HL-60 (cell line): ENCODE results near the gene SLCO6A1.

Experiments used
- DNase-seq, 2 experiments: peaks; one replicate each; pipeline ENCODE4 v3.0.0-alpha.2; 2010 to 2020; ENCODE audit warnings: low read depth in 1 of 2, low spot score in 1 of 2
- H3K27ac ChIP-seq: fragments of 250-450 bp; sonication (Bioruptor Pico); replicated peaks from 2 replicates; pipeline ENCODE4 v1.5.1; 2020; ENCODE audit warnings: mild to moderate bottlenecking, moderate library complexity
- H3K27me3 ChIP-seq: fragments of 250-450 bp; sonication (Bioruptor Pico); 2 replicates; pipeline ENCODE4 v1.5.1; 2021; ENCODE audit warnings: mild to moderate bottlenecking, moderate library complexity; ENCODE audit not compliant: insufficient read depth, poor library complexity, severe bottlenecking
- H3K4me3 ChIP-seq: replicated peaks from 2 replicates; pipeline ENCODE4 v1.5.1; 2011; ENCODE audit warnings: mild to moderate bottlenecking, control low read depth, low read length; ENCODE audit not compliant: insufficient read depth
- CTCF ChIP-seq: IDR thresholded peaks from one replicate; pipeline ENCODE4 v1.5.1; 2011; ENCODE audit warnings: low read length, control low read depth, inconsistent platforms; ENCODE audit not compliant: insufficient read depth
- GABPA ChIP-seq: IDR thresholded peaks from 2 replicates; pipeline ENCODE4 v1.6.1; 2012; ENCODE audit warnings: low read depth
- POLR2AphosphoS5 ChIP-seq: IDR thresholded peaks from 2 replicates; pipeline ENCODE4 v1.6.1; 2012; ENCODE audit warnings: low read depth
- REST ChIP-seq: IDR thresholded peaks from 2 replicates; pipeline ENCODE4 v1.6.1; 2012; ENCODE audit warnings: low read depth; ENCODE audit not compliant: insufficient replicate concordance
- SPI1 ChIP-seq: IDR thresholded peaks from 2 replicates; pipeline ENCODE4 v1.6.1; 2012; ENCODE audit warnings: low read depth, mild to moderate bottlenecking, borderline replicate concordance
- long read RNA-seq: library from polyadenylated mRNA; unstranded; transcript quantifications from one replicate; pipeline ENCODE4 v2.0.0, GENCODE V29; 2020

SLCO6A1 gene
- long read RNA-seq: 0 reads

GRCh38 chr5:102498271-102499034 lies at the start of gene SLCO6A1:
Gene SLCO6A1 (minus strand): TSS chr5:102499001. CDS start chr5:102498844, 157 bp downstream.
- TF ChIP-seq SPI1: no peak
- TF ChIP-seq REST: no peak
- TF ChIP-seq GABPA: no peak
- Histone ChIP-seq H3K27ac (no peak within 1 kb of the TSS), H3K27me3 (no peaks in the 10 kb centered on the region), H3K4me3 (no peak within 1 kb of the TSS)
- DNase-seq: no peak

GRCh38 chr5:102547141-102548035 lies 48.6 kb upstream of the SLCO6A1 start:
- H3K4me3 ChIP-seq: no peak overlapping the region
- DNase-seq: no peak
- TF ChIP-seq SPI1 (no peak), REST (no peak), POLR2AphosphoS5 (no peak), GABPA (no peak), CTCF (no peak)
- no peaks in the 10 kb centered on the region for H3K27me3 ChIP-seq
- no peak overlapping the region for H3K27ac ChIP-seq

GRCh38 chr5:102545175-102545574 lies 46.4 kb upstream of the SLCO6A1 start:
- Histone ChIP-seq H3K4me3 (no peak overlapping the region), H3K27ac (no peak overlapping the region), H3K27me3 (no peaks in the 10 kb centered on the region)
- TF ChIP-seq GABPA: no peak
- no peak for TF ChIP-seq POLR2AphosphoS5
- TF ChIP-seq SPI1: no peak
- TF ChIP-seq CTCF: no peak
- no peak for TF ChIP-seq REST
- peak in 1 of 2 experiments; percentile 1 for DNase-seq
